SK-N-DZ (cell line): ENCODE data around the gene MYF6. TPM values are rescaled to one million over a fixed set of nuclear protein-coding genes. Genes with fewer than 3 reads are reported as not detected.
A peak's percentile ranks its signal among the peaks of the same experiment; 100 is the strongest.
"Not testable (repeated sequence)": the region's sequence is repeated elsewhere in the genome, so short reads cannot be mapped to it uniquely, and the experiment has no call there.

ENCODE experiments used
- DNase-seq: peaks from one replicate; pipeline ENCODE4 v3.0.0-alpha.2; 2015; ENCODE audit warnings: low spot score
- polyA plus RNA-seq, 2 experiments: library from polyadenylated mRNA; depleted of rRNA; stranded (reverse); fragments of >200 nt; gene quantifications; 2 replicates each; pipeline ENCODE4 v1.2.3, GENCODE V29; 2014

MYF6 gene
- polyA plus RNA-seq (2014; cell fraction: cytosol; rRNA removed), result not detected in 2 replicates
- polyA plus RNA-seq (2014; cell fraction: nucleus; rRNA removed), result not detected in 2 replicates

GRCh38 chr12:80707126-80707829 is at the start of gene MYF6:
TSS of gene MYF6 (plus strand) at chr12:80707634. CDS start at chr12:80707720, 86 bp downstream.
- no peak for DNase-seq

- no peak for DNase-seq
Measured at GRCh38 chr12:80659512-80660063, 47.8 kb upstream of the MYF6 start.

- no peak for DNase-seq
Measured at GRCh38 chr12:80662586-80662985, 44.8 kb upstream of the MYF6 start.

- no peak for DNase-seq
Measured at GRCh38 chr12:80670214-80670613, 37.2 kb upstream of the MYF6 start.

GRCh38 chr12:80676042-80676636 is 31.3 kb upstream of the MYF6 start:
- not testable (repeated sequence) for DNase-seq

GRCh38 chr12:80676856-80677255 is 30.6 kb upstream of the MYF6 start:
- no peak for DNase-seq

GRCh38 chr12:80677994-80678393 is 29.4 kb upstream of the MYF6 start:
- DNase-seq, result no peak

- no peak for DNase-seq
Measured at GRCh38 chr12:80679346-80680131, 27.9 kb upstream of the MYF6 start.

- no peak for DNase-seq
Measured at GRCh38 chr12:80681287-80681686, 26.1 kb upstream of the MYF6 start.

GRCh38 chr12:80681786-80682185 is 25.6 kb upstream of the MYF6 start:
- no peak for DNase-seq

GRCh38 chr12:80684077-80684495 is 23.3 kb upstream of the MYF6 start:
- DNase-seq, result no peak

GRCh38 chr12:80690090-80690489 is 17.3 kb upstream of the MYF6 start:
- DNase-seq, result no peak

- DNase-seq, result no peak
Measured at GRCh38 chr12:80690513-80690912, 16.9 kb upstream of the MYF6 start.

GRCh38 chr12:80692114-80692513 is 15.3 kb upstream of the MYF6 start:
- peak; percentile 59 for DNase-seq

- no peak for DNase-seq
Measured at GRCh38 chr12:80697270-80697887, 10.1 kb upstream of the MYF6 start.

GRCh38 chr12:80698256-80698655 is 9.2 kb upstream of the MYF6 start:
- DNase-seq, result no peak

GRCh38 chr12:80698847-80699542 is 8.4 kb upstream of the MYF6 start:
- DNase-seq, result no peak

GRCh38 chr12:80700327-80700726 is 7.1 kb upstream of the MYF6 start:
- no peak for DNase-seq

GRCh38 chr12:80701388-80701787 is 6.0 kb upstream of the MYF6 start:
- DNase-seq, result no peak

GRCh38 chr12:80702889-80703805 is 4.3 kb upstream of the MYF6 start:
- no peak for DNase-seq
